Epithelial cell of proximal tubule (primary cell): ENCODE results near the gene GDAP1L1. TPM values are rescaled to one million over a fixed set of nuclear protein-coding genes. Genes with fewer than 3 reads are reported as not detected.

Experiments
- DNase-seq: peaks from one replicate; pipeline ENCODE4 v3.0.0-alpha.2; 2011; ENCODE audit warnings: low read depth
- H3K4me3 ChIP-seq: 2 replicates; pipeline ENCODE4 v1.5.1; 2011; ENCODE audit warnings: low read depth, mild to moderate bottlenecking, low read length
- total RNA-seq: library from RNA; depleted of rRNA; stranded (reverse); fragments of >200 nt; gene quantifications from 2 replicates; pipeline ENCODE4 v1.2.3, GENCODE V29; 2015
- TF ChIP-seq, protein P1 (sequence below): conservative IDR thresholded peaks from 2 replicates; pipeline ENCODE4 v1.5.1; 2012; ENCODE audit warnings: low read depth, mild to moderate bottlenecking, low read length

GDAP1L1 gene
- total RNA-seq, 1 donor from 2014 or later = not detected

DNA sequence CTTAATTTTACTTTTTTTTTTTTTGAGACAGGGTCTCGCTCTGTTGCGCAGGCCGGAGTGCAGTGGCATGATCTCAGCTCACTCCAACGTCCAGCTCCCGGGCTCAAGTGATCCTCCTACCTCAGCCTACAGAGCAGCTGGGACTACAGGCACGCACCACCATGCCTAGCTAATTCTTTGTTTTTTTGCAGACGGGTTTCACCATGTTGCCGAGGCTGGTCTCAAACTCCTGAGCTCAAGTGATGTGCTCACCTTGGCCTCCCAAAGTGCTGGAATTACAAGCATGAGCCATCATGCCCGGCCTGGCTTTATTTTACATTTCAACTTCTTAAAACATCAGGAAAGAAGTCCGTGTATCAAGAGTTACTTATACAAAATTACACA, 42.3 kb upstream of the GDAP1L1 start:
- TF ChIP-seq, protein P1, sequence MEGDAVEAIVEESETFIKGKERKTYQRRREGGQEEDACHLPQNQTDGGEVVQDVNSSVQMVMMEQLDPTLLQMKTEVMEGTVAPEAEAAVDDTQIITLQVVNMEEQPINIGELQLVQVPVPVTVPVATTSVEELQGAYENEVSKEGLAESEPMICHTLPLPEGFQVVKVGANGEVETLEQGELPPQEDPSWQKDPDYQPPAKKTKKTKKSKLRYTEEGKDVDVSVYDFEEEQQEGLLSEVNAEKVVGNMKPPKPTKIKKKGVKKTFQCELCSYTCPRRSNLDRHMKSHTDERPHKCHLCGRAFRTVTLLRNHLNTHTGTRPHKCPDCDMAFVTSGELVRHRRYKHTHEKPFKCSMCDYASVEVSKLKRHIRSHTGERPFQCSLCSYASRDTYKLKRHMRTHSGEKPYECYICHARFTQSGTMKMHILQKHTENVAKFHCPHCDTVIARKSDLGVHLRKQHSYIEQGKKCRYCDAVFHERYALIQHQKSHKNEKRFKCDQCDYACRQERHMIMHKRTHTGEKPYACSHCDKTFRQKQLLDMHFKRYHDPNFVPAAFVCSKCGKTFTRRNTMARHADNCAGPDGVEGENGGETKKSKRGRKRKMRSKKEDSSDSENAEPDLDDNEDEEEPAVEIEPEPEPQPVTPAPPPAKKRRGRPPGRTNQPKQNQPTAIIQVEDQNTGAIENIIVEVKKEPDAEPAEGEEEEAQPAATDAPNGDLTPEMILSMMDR = no peak
- H3K4me3 ChIP-seq = no peak overlapping the region
- DNase-seq = no peak

DNA sequence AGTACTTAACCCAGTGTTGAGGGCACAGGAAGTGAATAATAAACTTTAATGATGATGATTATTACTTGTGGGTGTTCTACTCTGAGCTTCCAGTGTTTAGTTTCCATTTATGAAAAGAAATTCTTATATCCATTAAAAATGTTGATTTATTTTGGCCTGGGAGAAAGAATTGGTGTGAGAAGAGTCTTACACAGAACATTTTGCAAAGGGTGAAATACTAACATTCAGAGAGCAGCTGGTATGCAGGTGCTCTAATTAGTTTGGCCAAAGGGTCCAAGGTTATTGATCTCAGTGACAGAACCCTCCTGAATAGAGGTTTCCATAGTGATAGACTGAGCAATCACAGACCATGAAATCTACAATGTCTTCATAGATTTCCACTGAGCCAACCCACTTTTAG, 41.0 kb upstream of the GDAP1L1 start:
- DNase-seq = no peak
- TF ChIP-seq, protein P1 = no peak
- H3K4me3 ChIP-seq = no peak overlapping the region

DNA sequence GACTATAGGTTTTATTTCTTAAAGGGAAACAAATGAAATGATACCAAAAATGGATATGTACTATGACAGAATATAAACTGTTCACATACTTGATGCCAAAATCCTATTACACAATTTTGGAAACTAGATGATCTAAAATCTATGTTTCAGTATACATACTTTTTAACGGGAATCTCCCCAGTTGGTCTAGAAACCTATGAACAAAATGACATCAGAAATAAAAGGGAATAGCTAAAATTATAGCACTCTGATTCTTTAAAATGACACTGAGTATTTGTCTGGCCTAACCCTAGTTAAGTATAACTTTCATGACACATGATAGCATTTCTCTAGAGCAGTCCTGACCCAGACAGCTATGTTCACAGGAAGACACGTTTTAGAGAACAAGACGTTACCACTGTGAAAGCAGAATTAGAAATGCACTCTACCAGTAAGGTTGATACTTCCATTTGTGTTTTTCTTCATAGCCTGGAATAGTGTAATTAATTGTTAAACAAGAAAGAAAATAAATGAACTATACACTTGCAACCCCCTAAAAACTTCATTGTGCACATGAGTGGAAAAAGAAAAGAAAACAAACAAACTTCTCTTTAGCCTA, 39.9 kb upstream of the GDAP1L1 start:
- DNase-seq = no peak
- no peak overlapping the region for H3K4me3 ChIP-seq
- TF ChIP-seq, protein P1 = no peak

DNA sequence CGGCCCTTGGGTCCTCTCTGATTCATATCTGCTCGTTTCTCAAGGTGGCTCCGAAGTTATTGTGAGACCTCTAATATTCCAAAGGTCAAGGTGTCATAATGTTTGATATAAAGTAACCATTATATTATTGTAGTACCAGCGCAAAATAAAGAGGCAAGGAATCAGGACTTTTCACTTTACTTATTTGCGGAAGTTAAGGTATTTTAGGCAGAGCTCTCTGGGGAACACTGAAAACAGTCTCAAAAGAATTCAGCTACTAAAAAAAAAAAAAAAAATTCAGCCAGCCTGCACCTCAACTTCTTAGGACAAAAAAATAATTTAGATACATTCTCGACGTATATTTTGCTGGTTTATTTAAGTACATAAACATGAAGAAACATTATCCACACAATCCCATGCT, 38.9 kb upstream of the GDAP1L1 start:
- no peak for DNase-seq
- TF ChIP-seq, protein P1 = no peak
- peak overlapping the region; percentile 89 for H3K4me3 ChIP-seq

DNA sequence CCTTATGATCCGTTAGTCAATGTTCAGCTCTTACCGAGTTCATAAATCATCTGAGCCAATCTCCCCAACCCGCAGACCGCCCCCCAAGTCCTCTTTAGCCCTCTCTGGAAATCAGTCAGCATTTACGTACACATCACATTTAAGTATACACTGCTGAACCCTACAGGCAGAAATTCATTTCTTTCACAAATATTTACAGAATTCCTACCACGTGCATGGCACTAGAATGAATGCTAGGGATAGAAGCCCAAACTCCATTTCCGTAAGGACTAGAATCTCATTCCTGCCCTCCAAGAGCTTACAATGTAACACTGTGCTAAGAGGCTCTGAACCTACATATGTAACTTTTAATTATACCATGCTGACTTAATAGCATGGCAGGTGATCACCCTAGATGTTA, 38.3 kb upstream of the GDAP1L1 start:
- H3K4me3 ChIP-seq = peak overlapping the region; percentile 89
- TF ChIP-seq, protein P1 = no peak
- no peak for DNase-seq

DNA sequence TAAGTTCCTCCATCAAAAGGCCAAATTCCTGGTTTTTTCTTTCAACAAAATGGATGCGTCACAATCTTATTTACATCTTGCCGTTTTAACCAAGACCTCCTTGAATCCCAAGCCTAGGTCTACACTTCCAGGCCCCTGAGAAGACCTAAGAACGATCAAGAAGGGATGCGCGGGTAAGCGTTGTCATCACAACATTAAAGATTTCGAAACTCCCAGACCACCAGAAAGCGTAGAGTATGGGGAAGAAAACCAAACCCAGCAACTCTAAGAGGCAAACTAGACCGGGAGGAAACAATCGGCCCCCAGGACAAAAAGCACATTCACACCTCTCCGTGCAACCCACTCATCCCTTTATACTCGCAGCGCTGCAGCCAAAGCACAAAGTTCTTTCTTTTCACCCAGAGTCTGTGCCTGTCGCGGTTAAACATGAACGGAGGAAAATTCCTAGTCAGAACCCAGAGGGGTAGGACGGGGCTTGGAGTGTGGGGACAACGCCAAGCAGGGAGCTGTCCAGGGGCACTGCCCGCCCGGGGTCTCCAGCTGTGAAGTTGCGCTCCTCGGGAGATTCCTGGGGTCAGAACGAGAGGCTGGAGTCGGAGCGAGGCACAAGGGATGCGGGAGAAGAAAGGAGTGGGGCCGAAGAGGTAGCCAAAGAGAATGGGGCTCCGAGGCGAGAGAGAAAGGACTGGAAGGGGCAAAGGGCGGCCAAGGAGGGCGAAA, 37.3 kb upstream of the GDAP1L1 start:
- peak overlapping the region; percentile 89 for H3K4me3 ChIP-seq
- DNase-seq = no peak
- TF ChIP-seq, protein P1 = no peak
